ES-I3 (cell line): ENCODE results near the gene TRAPPC2B.

ENCODE experiments used
- H3K36me3 ChIP-seq: 2 replicates; pipeline ENCODE4 v1.6.1; 2013; ENCODE audit warnings: mild to moderate bottlenecking, low read length, control low read depth, moderate library complexity; ENCODE audit not compliant: insufficient read depth
- H3K4me1 ChIP-seq: 2 replicates; pipeline ENCODE4 v1.6.1; 2013; ENCODE audit warnings: mild to moderate bottlenecking, control low read depth, low read length; ENCODE audit not compliant: insufficient read depth
- H3K9ac ChIP-seq: 2 replicates; pipeline ENCODE4 v1.6.1; 2013; ENCODE audit warnings: low read depth, mild to moderate bottlenecking, low read length, moderate library complexity
- H3K9me3 ChIP-seq: 2 replicates; pipeline ENCODE4 v1.6.1; 2013; ENCODE audit warnings: mild to moderate bottlenecking, low read length, moderate library complexity; ENCODE audit not compliant: control insufficient read depth, insufficient read depth

The TRAPPC2B gene

DNA sequence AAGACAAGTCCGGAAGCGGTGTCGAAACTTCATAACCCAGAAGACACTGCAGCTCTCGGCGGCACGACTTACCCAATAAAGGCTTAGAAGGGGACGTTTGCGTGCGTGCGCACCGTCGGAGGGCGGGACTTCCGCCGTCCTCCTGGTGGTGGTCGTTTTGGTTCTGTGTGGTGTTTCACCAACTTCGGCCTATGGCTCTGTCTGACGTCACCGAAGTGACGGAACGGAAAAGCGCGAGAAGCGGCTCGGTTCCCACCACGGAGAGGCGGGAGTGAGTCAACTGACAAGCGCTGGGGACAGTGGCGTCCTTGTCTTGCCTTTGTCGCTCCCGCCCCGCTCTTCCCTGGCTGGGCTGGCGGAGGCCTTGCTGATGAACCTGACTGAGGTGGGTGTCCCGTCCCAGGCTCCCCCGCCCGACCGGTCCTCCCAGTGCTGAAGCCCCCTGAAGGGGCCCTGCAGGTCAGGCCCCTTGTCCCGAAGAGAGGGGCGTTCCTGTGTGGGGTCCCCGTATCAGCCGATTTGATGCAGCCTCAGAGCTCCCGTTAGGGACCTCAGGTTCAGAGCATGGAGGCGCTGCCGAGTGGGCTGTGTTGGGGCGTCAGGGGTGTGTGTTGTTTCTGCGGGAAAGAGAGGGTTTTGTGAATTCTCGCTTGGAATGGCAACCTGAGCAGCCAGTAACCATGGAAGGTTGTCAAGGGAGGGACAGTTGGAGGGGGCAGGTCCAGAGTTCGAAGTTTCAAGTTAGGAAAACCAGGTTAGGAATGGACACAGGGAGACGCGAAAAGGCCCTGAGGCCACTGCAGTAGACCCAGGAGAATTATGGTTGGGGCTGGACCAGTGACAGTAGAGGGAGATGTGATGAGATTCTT lies 26.6 kb downstream of the TRAPPC2B start, which contains the start of gene ZNF548:
Gene ZNF548 (plus strand): TSS at position 125 of the 869 bp plus-strand sequence. CDS start 246 bp downstream, at position 371.
- Histone ChIP-seq H3K36me3 (no peaks in the 10 kb centered on the region), H3K4me1 (no peaks in the 10 kb centered on the region), H3K9ac (peak within 1 kb of the TSS; percentile 60), H3K9me3 (no peaks in the 10 kb centered on the region)

DNA sequence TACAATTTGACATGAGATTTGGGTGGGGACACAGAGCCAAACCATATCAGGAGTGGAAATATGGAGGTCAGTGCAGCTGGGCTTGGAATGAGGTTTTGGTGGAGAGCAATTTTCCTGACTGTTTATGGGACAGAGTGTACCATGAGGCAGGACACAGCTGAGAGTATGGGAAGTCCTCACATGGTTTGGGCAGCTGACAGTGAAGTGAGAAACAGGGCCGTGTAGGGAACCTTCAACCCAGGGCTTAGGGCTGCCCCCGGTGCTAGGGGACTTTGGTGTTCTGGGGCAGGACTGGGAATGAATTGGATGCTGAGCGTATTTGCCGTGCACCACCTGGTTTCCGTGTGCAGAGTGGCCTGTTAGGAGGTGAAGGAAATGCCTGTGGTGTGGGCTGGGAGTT lies 32.4 kb downstream of the TRAPPC2B start:
- Histone ChIP-seq H3K4me1 (no peaks in the 10 kb centered on the region), H3K9ac (no peak overlapping the region), H3K9me3 (no peaks in the 10 kb centered on the region; the same call in 1 of the 2 replicates), H3K36me3 (peaks cover 4% of the 10 kb centered on the region; the same call in 1 of the 2 replicates)

DNA sequence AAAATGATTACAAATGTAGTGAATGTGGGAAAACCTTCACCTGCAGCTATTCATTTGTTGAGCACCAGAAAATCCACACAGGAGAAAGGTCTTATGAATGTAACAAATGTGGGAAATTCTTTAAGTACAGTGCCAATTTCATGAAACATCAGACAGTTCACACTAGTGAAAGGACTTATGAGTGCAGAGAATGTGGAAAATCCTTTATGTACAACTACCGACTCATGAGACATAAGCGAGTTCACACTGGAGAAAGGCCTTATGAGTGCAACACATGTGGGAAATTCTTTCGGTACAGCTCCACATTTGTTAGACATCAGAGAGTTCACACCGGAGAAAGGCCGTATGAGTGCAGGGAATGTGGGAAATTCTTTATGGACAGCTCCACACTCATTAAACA lies 35.5 kb downstream of the TRAPPC2B start:
- H3K9ac ChIP-seq: no peak overlapping the region
- H3K9me3 ChIP-seq: peaks cover 4% of the 10 kb centered on the region
- H3K36me3 ChIP-seq: peaks cover 4% of the 10 kb centered on the region; the same call in 1 of the 2 replicates
- H3K4me1 ChIP-seq: no peaks in the 10 kb centered on the region

DNA sequence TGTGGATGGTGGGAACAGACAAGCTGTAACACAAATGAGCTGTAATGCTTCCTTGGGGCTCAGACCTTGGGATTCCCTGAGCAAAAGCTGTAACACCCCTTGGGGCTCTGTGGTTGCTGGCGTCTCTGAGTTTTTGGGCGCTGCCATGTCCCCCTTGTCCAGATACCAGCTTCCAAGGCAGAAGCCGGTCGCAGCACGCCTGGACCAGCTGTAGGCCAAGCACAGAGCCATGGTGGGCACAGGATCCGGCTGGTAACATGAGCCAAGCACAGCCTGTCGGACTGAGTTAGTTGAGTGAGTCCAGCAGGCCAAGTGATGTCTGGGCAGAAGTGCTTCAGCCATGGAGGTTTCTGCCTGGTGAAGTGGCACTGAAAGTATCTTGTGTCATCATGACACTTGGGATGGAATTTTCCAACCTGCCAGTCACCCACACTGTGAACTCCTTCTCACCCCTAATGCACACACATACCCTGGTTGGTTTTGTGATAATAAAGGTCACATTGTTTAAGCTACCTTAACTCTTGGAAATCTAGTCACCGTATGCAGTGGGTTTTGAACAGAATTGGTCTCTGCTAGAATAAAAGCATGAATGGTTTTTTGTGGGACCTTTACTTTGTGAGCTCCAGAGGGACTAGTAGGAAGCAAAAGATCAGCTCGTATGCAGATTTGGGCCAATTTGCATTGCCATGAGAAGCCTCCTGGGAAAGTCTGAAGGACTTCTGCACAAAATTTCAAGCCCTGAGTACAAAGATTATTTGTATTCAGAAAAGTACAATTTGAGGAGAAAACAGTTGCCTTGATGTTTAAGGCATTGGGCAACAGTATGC lies 40.6 kb downstream of the TRAPPC2B start:
- Histone ChIP-seq H3K9ac (no peak overlapping the region), H3K4me1 (no peaks in the 10 kb centered on the region), H3K9me3 (peaks cover 4% of the 10 kb centered on the region; the same call in 1 of the 2 replicates), H3K36me3 (0 out of 2 replicates have a peak, but pooled peaks cover 4% of the 10 kb centered on the region)

DNA sequence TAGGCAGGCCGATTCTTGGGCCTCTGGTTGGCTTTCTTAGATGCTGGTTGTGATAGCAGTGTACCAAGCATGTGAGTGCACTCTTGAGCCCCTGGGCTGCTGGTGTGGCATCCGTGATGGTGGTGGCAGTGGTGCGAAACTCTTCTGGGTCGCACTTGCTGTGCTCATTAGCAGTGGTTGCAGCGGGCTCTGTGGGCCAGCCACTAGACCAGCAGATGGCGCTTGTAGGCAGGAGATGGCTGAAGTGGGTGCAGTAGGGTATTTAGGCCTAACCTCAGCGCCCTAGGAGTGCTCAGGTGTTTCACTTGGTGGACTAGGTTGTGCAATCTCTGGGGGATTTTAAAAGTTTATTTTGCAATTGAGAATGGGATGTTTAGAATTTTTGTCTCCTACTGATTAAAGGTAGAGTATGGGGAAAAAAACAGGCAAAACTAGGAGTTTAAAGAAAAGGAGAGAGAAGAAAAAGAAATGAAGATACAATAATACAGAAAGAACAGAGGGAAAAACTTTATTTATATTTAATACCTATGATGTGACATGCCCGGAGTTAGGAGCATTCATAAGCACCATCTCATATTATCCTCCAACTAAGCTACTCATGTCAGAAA lies 43.3 kb downstream of the TRAPPC2B start:
- Histone ChIP-seq H3K36me3 (no peaks in the 10 kb centered on the region), H3K9ac (no peak overlapping the region), H3K4me1 (no peaks in the 10 kb centered on the region), H3K9me3 (peaks cover 4% of the 10 kb centered on the region; the same call in 1 of the 2 replicates)

GRCh38 chr19:57410877-57411671 lies 47.7 kb downstream of the TRAPPC2B start, which contains the start of gene ZNF17:
Gene ZNF17 (plus strand): TSS chr19:57411161. CDS start chr19:57413616, 2,455 bp downstream.
- Histone ChIP-seq H3K4me1 (no peaks in the 10 kb centered on the region), H3K9me3 (no peaks in the 10 kb centered on the region), H3K9ac (peak within 1 kb of the TSS; percentile 69), H3K36me3 (no peaks in the 10 kb centered on the region)
